HFFc6 (cell line): ENCODE results near the gene BGN. TPM values are rescaled to one million over a fixed set of nuclear protein-coding genes. Genes with fewer than 3 reads are reported as not detected.

Source experiments
- DNase-seq: peaks from one replicate; pipeline ENCODE4 v3.0.0-alpha.2; 2018
- H3K27ac Mint-ChIP-seq: 2 replicates; pipeline ENCODE4 v1.8.0; 2020; ENCODE audit warnings: mild to moderate bottlenecking, mixed read lengths
- H3K27me3 Mint-ChIP-seq: 2 replicates; pipeline ENCODE4 v1.8.0; 2021; ENCODE audit warnings: mild to moderate bottlenecking, moderate library complexity, mixed read lengths; ENCODE audit not compliant: insufficient read depth
- H3K36me3 Mint-ChIP-seq: 2 replicates; pipeline ENCODE4 v1.8.0; 2021; ENCODE audit warnings: low read depth, mixed read lengths
- H3K4me1 Mint-ChIP-seq: 2 replicates; pipeline ENCODE4 v1.8.0; 2020; ENCODE audit warnings: low read depth, mixed read lengths
- H3K4me3 Mint-ChIP-seq: 2 replicates; pipeline ENCODE4 v1.8.0; 2020; ENCODE audit warnings: mild to moderate bottlenecking, moderate library complexity, mixed read lengths
- H3K9me3 Mint-ChIP-seq: 2 replicates; pipeline ENCODE4 v1.8.0; 2020; ENCODE audit warnings: mild to moderate bottlenecking, mixed read lengths
- total RNA-seq, 6 experiments: library from RNA; stranded (reverse); fragmentation: NEBNext Ultra II Directional; extraction: Animal tissue kit (Norgen Biotek cat#: 25700); gene quantifications; 2 replicates in 1 of 6; 3 replicates in 5 of 6; pipeline ENCODE4 v1.2.3, GENCODE V29; 2021
- TF ChIP-seq, protein P1 (sequence below): fragments of 200-600 bp; sonication (generic); IDR thresholded peaks from 2 replicates; pipeline ENCODE4 v1.5.0; 2021; ENCODE audit warnings: antibody characterized with exemption, mild to moderate bottlenecking

The BGN gene
- total RNA-seq, 6 experiments from 2014 or later = 324 to 382 (median 367) TPM

DNA sequence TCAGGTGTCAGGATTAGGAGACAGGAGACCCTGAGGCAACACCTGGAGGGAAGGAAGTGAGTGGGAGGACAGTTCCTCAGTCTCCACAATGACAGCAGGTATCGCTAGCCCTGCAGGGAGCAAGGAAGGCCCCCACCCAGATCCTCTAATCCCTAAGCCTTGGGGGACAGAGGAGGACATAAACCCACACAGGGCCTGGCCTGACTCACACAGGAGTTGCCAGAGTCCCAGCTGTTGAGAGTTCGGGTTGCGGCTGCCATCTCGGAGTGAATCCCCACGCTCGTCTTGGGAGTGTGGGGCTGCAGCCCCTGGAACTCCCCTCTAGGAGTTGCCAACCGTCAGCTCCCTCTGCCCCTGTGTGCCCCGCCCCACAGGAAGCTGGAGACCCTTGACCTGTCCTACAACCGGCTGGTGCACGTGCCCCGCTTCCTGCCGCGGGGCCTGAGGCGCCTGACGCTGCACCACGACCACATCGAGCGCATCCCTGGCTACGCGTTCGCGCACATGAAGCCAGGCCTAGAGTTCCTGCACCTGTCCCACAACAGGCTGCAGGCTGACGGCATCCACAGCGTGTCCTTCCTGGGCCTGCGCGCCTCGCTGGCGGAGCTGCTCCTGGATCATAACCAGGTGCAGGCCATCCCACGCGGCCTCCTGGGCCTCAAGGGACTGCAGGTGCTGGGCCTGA, 9.2 kb upstream of the BGN start:
- no peak overlapping the region for H3K4me3 Mint-ChIP-seq
- H3K27me3 Mint-ChIP-seq = no peaks in the 10 kb centered on the region
- H3K9me3 Mint-ChIP-seq = no peaks in the 10 kb centered on the region
- no peaks in the 10 kb centered on the region; the same call in 1 of the 2 replicates for H3K4me1 Mint-ChIP-seq
- TF ChIP-seq, protein P1, sequence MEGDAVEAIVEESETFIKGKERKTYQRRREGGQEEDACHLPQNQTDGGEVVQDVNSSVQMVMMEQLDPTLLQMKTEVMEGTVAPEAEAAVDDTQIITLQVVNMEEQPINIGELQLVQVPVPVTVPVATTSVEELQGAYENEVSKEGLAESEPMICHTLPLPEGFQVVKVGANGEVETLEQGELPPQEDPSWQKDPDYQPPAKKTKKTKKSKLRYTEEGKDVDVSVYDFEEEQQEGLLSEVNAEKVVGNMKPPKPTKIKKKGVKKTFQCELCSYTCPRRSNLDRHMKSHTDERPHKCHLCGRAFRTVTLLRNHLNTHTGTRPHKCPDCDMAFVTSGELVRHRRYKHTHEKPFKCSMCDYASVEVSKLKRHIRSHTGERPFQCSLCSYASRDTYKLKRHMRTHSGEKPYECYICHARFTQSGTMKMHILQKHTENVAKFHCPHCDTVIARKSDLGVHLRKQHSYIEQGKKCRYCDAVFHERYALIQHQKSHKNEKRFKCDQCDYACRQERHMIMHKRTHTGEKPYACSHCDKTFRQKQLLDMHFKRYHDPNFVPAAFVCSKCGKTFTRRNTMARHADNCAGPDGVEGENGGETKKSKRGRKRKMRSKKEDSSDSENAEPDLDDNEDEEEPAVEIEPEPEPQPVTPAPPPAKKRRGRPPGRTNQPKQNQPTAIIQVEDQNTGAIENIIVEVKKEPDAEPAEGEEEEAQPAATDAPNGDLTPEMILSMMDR = no peak
- no peak for DNase-seq
- no peaks in the 10 kb centered on the region for H3K36me3 Mint-ChIP-seq
- no peak overlapping the region for H3K27ac Mint-ChIP-seq

DNA sequence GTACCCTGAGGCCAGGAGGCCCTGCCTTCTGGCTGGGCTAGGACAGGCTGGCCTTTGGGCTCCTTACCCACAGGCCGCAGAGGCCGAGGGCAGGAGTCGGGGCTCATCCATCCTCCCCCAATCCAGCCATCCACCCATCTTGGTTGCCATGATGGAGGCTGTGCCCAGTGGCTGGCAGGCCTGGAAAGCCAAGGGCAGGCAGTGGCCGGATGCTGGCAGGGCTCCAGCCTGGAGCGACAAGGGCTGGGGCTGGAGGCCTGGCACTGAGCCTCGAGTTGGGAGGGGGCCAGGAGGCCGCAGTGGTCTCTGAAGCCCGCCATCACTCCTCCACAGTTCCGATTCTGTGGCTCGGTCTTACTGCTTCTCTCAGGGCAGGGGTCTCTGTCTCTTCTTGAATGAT, 8.6 kb upstream of the BGN start:
- H3K9me3 Mint-ChIP-seq = no peaks in the 10 kb centered on the region
- H3K36me3 Mint-ChIP-seq = no peaks in the 10 kb centered on the region
- TF ChIP-seq, protein P1 = no peak
- DNase-seq = no peak
- H3K27ac Mint-ChIP-seq = no peak overlapping the region
- no peaks in the 10 kb centered on the region for H3K27me3 Mint-ChIP-seq
- H3K4me3 Mint-ChIP-seq = no peak overlapping the region
- no peaks in the 10 kb centered on the region; the same call in 1 of the 2 replicates for H3K4me1 Mint-ChIP-seq

DNA sequence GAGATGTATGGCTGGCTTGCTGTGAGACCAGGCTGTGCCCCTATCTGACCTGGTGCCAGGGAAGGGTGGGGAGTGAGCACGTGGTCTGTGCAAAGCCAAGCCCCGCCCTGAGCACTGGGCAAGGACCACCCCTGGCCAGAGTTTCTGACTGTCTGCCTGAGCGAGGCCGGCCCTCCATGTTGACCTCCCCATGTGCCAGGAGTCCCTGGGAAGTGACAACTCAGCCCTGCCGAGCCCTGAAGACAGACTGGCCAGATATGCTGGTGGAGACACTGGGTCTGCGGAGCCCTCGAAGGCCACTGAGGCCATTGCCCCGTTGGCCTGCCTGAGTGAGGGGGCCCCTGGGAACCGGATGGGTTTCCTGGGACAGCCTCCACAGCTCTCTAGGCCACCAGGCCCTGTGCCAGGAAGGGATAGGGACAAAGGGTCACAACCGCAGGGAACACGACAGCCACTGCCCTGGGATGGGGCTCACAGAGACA, 7.1 kb upstream of the BGN start:
- H3K4me1 Mint-ChIP-seq = no peaks in the 10 kb centered on the region; the same call in 1 of the 2 replicates
- H3K27ac Mint-ChIP-seq = peak overlapping the region; percentile 60; the same call in 1 of the 2 replicates
- H3K4me3 Mint-ChIP-seq = no peak overlapping the region
- H3K9me3 Mint-ChIP-seq = no peaks in the 10 kb centered on the region
- no peak for DNase-seq
- TF ChIP-seq, protein P1 = no peak
- H3K27me3 Mint-ChIP-seq = no peaks in the 10 kb centered on the region
- H3K36me3 Mint-ChIP-seq = no peaks in the 10 kb centered on the region

DNA sequence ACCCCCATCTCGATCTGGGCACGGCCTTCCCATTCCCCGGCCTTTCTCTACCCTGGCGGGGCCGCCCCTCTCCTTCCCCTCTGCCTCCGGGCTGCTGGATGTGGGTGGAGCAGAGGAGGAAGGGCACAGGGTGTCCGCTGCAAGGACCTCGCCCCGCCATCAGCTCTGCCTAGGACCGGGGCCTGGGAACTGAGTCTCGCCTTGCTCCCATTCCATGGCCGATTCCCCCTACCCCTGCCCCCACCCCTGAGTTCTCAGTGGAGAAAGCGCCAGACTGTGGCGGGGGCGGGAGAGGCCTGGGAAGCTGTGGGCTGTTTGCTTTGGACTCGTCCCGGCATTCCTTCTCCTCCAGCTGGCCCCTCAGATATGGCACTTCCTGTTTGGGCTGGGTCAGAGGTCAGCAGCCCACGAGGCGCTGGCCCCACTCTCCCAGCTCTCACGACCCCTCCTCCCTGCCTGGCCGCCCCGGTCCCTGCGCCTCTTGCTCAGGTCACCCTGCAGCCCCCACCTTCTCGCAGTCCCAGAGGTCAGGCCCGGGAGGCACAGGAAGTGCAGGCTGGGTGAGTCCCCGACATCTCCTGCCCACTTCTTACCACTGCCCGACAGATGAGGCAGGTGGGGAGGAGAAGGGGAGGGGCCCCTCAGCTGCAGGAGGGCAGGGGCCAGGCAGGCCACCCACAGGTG, 6.4 kb upstream of the BGN start:
- Mint-ChIP-seq H3K4me1 (no peaks in the 10 kb centered on the region; the same call in none of the 2 replicates), H3K36me3 (no peaks in the 10 kb centered on the region), H3K9me3 (no peaks in the 10 kb centered on the region), H3K27ac (peak overlapping the region; percentile 60; the same call in 1 of the 2 replicates), H3K4me3 (no peak overlapping the region), H3K27me3 (no peaks in the 10 kb centered on the region)
- no peak for DNase-seq
- TF ChIP-seq, protein P1 = no peak

DNA sequence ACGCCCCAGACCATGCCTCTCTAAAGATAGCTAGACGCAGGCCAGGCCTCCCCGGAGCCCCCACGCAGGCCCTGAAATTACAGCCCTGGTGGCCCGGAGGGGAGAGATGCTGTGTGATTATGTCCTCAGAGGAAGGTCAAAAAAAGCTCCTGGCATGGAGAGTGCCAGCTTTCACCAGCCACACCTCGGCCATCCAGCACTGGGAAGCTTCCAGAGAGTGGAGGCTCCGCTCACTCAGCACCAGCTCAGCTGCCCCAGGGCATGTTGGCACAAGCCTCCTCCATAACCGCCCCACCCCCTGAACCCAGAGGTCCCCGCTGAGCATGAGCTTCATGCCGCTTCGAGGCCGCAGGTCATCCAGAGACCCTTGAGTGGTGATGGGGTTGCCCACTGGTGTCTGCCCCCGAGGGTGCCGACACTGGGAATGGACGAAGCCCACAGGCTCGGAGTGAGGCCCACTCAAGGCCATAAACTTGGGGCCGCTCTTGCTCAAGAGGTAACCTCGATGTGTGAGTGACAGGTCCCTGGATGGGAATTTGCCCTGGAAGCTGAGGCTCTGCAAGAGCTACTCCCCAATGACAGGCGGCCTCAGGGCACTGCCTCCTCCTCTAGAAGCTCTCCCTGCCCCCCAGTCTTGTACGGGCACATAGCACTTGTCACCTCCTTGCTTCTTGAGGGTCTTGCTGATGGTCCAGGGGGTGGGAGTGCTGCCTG, 4.4 kb upstream of the BGN start:
- peaks cover 11% of the 10 kb centered on the region for H3K4me1 Mint-ChIP-seq
- peaks cover 2% of the 10 kb centered on the region; the same call in 1 of the 2 replicates for H3K27me3 Mint-ChIP-seq
- TF ChIP-seq, protein P1 = no peak
- H3K27ac Mint-ChIP-seq = no peak overlapping the region
- no peaks in the 10 kb centered on the region for H3K9me3 Mint-ChIP-seq
- no peaks in the 10 kb centered on the region for H3K36me3 Mint-ChIP-seq
- DNase-seq = no peak
- no peak overlapping the region for H3K4me3 Mint-ChIP-seq
